ENCODE data around the gene GFOD1.
A peak's percentile ranks its signal among the peaks of the same experiment; 100 is the strongest.
"Not testable (repeated sequence)": the region's sequence is repeated elsewhere in the genome, so short reads cannot be mapped to it uniquely, and the experiment has no call there.

The GFOD1 gene

GRCh38 chr6:13395272-13396237 lies 91.8 kb downstream of the GFOD1 start:
- no peak overlapping the region for H3K4me3 ChIP-seq (ENCODE audit: low read depth in 1 of 2, low read length in 2 of 2)
- H3K27ac ChIP-seq (ENCODE audit: low read length) = peak overlapping the region; percentile 60
- H3K4me1 ChIP-seq (ENCODE audit: control insufficient read depth in 1 of 2, insufficient read depth in 2 of 2, low read length in 2 of 2) = peaks cover 17% of the 10 kb centered on the region in 2 donors

GRCh38 chr6:13392462-13392861 lies 94.9 kb downstream of the GFOD1 start:
- H3K27me3 ChIP-seq (ENCODE audit: low read depth, low read length) = no peaks in the 10 kb centered on the region
- H3K36me3 ChIP-seq (ENCODE audit: control insufficient read depth in 1 of 2, insufficient read depth in 2 of 2, low read length in 2 of 2) = no peaks in the 10 kb centered on the region
- H3K4me1 ChIP-seq (ENCODE audit: control insufficient read depth in 1 of 2, insufficient read depth in 2 of 2, low read length in 2 of 2) = peaks cover 16 to 17% of the 10 kb centered on the region in 2 donors
- H3K4me3 ChIP-seq (ENCODE audit: low read depth in 1 of 2, low read length in 2 of 2) = no peak overlapping the region
- H3K9me3 ChIP-seq (ENCODE audit: control insufficient read depth in 1 of 2, low read length in 2 of 2) = no peaks in the 10 kb centered on the region
- no peak overlapping the region for H3K27ac ChIP-seq (ENCODE audit: low read length)

More at GRCh38 chr6:13395272-13396237, 91.8 kb downstream of the GFOD1 start:
- Histone ChIP-seq H3K36me3 (ENCODE audit: control insufficient read depth in 1 of 2, insufficient read depth in 2 of 2, low read length in 2 of 2) (no peaks in the 10 kb centered on the region), H3K9me3 (ENCODE audit: control insufficient read depth in 1 of 2, low read length in 2 of 2) (no peaks in the 10 kb centered on the region), H3K27me3 (ENCODE audit: low read depth, low read length) (no peaks in the 10 kb centered on the region)

GRCh38 chr6:13391537-13391936 lies 95.9 kb downstream of the GFOD1 start:
- Histone ChIP-seq H3K27ac (ENCODE audit: low read length) (no peak overlapping the region), H3K4me3 (ENCODE audit: low read depth in 1 of 2, low read length in 2 of 2) (no peak overlapping the region), H3K36me3 (ENCODE audit: control insufficient read depth in 1 of 2, insufficient read depth in 2 of 2, low read length in 2 of 2) (no peaks in the 10 kb centered on the region), H3K9me3 (ENCODE audit: control insufficient read depth in 1 of 2, low read length in 2 of 2) (no peaks in the 10 kb centered on the region), H3K4me1 (ENCODE audit: control insufficient read depth in 1 of 2, insufficient read depth in 2 of 2, low read length in 2 of 2) (peaks cover 12 to 13% of the 10 kb centered on the region in 2 donors), H3K27me3 (ENCODE audit: low read depth, low read length) (no peaks in the 10 kb centered on the region)

- no peak overlapping the region for H3K4me3 ChIP-seq (ENCODE audit: low read depth in 1 of 2, low read length in 2 of 2)
- peaks cover 5 to 7% of the 10 kb centered on the region in 2 donors for H3K4me1 ChIP-seq (ENCODE audit: control insufficient read depth in 1 of 2, insufficient read depth in 2 of 2, low read length in 2 of 2)
- no peaks in the 10 kb centered on the region for H3K27me3 ChIP-seq (ENCODE audit: low read depth, low read length)
- H3K9me3 ChIP-seq (ENCODE audit: control insufficient read depth in 1 of 2, low read length in 2 of 2) = no peaks in the 10 kb centered on the region
- no peak overlapping the region for H3K27ac ChIP-seq (ENCODE audit: low read length)
- H3K36me3 ChIP-seq (ENCODE audit: control insufficient read depth in 1 of 2, insufficient read depth in 2 of 2, low read length in 2 of 2) = no peaks in the 10 kb centered on the region
These were observed 96.7 kb downstream of the GFOD1 start for GRCh38 chr6:13390658-13391057.

- H3K27me3 ChIP-seq (ENCODE audit: low read depth, low read length); H3K36me3 ChIP-seq (ENCODE audit: control insufficient read depth in 1 of 2, insufficient read depth in 2 of 2, low read length in 2 of 2): not testable (repeated sequence)
These were observed 98.2 kb downstream of the GFOD1 start for GRCh38 chr6:13389237-13389636.

GRCh38 chr6:13388769-13389168 lies 98.6 kb downstream of the GFOD1 start:
- H3K27ac ChIP-seq (ENCODE audit: low read length); H3K9me3 ChIP-seq (ENCODE audit: control insufficient read depth in 1 of 2, low read length in 2 of 2); H3K4me1 ChIP-seq (ENCODE audit: control insufficient read depth in 1 of 2, insufficient read depth in 2 of 2, low read length in 2 of 2); H3K27me3 ChIP-seq (ENCODE audit: low read depth, low read length); H3K4me3 ChIP-seq (ENCODE audit: low read depth in 1 of 2, low read length in 2 of 2); H3K36me3 ChIP-seq (ENCODE audit: control insufficient read depth in 1 of 2, insufficient read depth in 2 of 2, low read length in 2 of 2): not testable (repeated sequence)

More at GRCh38 chr6:13389237-13389636, 98.2 kb downstream of the GFOD1 start:
- not testable (repeated sequence) for H3K4me3 ChIP-seq (ENCODE audit: low read depth in 1 of 2, low read length in 2 of 2); H3K9me3 ChIP-seq (ENCODE audit: control insufficient read depth in 1 of 2, low read length in 2 of 2); H3K4me1 ChIP-seq (ENCODE audit: control insufficient read depth in 1 of 2, insufficient read depth in 2 of 2, low read length in 2 of 2); H3K27ac ChIP-seq (ENCODE audit: low read length)

GRCh38 chr6:13384966-13385365 lies 102.4 kb downstream of the GFOD1 start:
- Histone ChIP-seq H3K36me3 (ENCODE audit: control insufficient read depth in 1 of 2, insufficient read depth in 2 of 2, low read length in 2 of 2) (no peaks in the 10 kb centered on the region), H3K4me3 (ENCODE audit: low read depth in 1 of 2, low read length in 2 of 2) (no peak overlapping the region), H3K4me1 (ENCODE audit: control insufficient read depth in 1 of 2, insufficient read depth in 2 of 2, low read length in 2 of 2) (peaks cover 10 to 12% of the 10 kb centered on the region in 2 donors), H3K27ac (ENCODE audit: low read length) (no peak overlapping the region), H3K9me3 (ENCODE audit: control insufficient read depth in 1 of 2, low read length in 2 of 2) (no peaks in the 10 kb centered on the region), H3K27me3 (ENCODE audit: low read depth, low read length) (no peaks in the 10 kb centered on the region)

GRCh38 chr6:13384506-13384905 lies 102.9 kb downstream of the GFOD1 start:
- Histone ChIP-seq H3K4me1 (ENCODE audit: control insufficient read depth in 1 of 2, insufficient read depth in 2 of 2, low read length in 2 of 2) (peaks cover 10 to 12% of the 10 kb centered on the region in 2 donors), H3K27ac (ENCODE audit: low read length) (no peak overlapping the region), H3K4me3 (ENCODE audit: low read depth in 1 of 2, low read length in 2 of 2) (no peak overlapping the region), H3K9me3 (ENCODE audit: control insufficient read depth in 1 of 2, low read length in 2 of 2) (no peaks in the 10 kb centered on the region), H3K27me3 (ENCODE audit: low read depth, low read length) (no peaks in the 10 kb centered on the region), H3K36me3 (ENCODE audit: control insufficient read depth in 1 of 2, insufficient read depth in 2 of 2, low read length in 2 of 2) (no peaks in the 10 kb centered on the region)

GRCh38 chr6:13383328-13384163 lies 103.9 kb downstream of the GFOD1 start:
- H3K27me3 ChIP-seq (ENCODE audit: low read depth, low read length) = no peaks in the 10 kb centered on the region
- H3K9me3 ChIP-seq (ENCODE audit: control insufficient read depth in 1 of 2, low read length in 2 of 2) = no peaks in the 10 kb centered on the region
- H3K4me1 ChIP-seq (ENCODE audit: control insufficient read depth in 1 of 2, insufficient read depth in 2 of 2, low read length in 2 of 2) = peaks cover 10 to 12% of the 10 kb centered on the region in 2 donors
- H3K4me3 ChIP-seq (ENCODE audit: low read depth in 1 of 2, low read length in 2 of 2) = no peak overlapping the region
- H3K36me3 ChIP-seq (ENCODE audit: control insufficient read depth in 1 of 2, insufficient read depth in 2 of 2, low read length in 2 of 2) = no peaks in the 10 kb centered on the region
- peak overlapping the region; percentile 61 for H3K27ac ChIP-seq (ENCODE audit: low read length)

- H3K9me3 ChIP-seq (ENCODE audit: control insufficient read depth in 1 of 2, low read length in 2 of 2) = no peaks in the 10 kb centered on the region
- no peaks in the 10 kb centered on the region for H3K36me3 ChIP-seq (ENCODE audit: control insufficient read depth in 1 of 2, insufficient read depth in 2 of 2, low read length in 2 of 2)
- no peaks in the 10 kb centered on the region for H3K27me3 ChIP-seq (ENCODE audit: low read depth, low read length)
- H3K4me3 ChIP-seq (ENCODE audit: low read depth in 1 of 2, low read length in 2 of 2) = no peak overlapping the region
- H3K4me1 ChIP-seq (ENCODE audit: control insufficient read depth in 1 of 2, insufficient read depth in 2 of 2, low read length in 2 of 2) = peaks cover 10 to 12% of the 10 kb centered on the region in 2 donors
- H3K27ac ChIP-seq (ENCODE audit: low read length) = no peak overlapping the region
These were observed 106.6 kb downstream of the GFOD1 start for GRCh38 chr6:13380761-13381160.

All from muscle layer of duodenum (tissue), 2 donors.